ENCODE data around the gene ADI1.

GRCh38 chr2:3488061-3488531 lies 31.2 kb downstream of the ADI1 start:
- TF ChIP-seq CTCF (IDR thresholded peaks at IDR 0.05; ENCODE audit: insufficient read depth, low read length, poor library complexity, severe bottlenecking) (no peak), EZH2phosphoT487 (conservative IDR thresholded peaks at IDR 0.05; ENCODE audit: low read length) (no peak)
